Liver (tissue), 9 donors: ENCODE data around the gene GHR. TPM values are rescaled to one million over a fixed set of nuclear protein-coding genes. Genes with fewer than 3 reads are reported as not detected.

Source experiments
- DNase-seq: peaks from one replicate; pipeline ENCODE4 v3.0.0-alpha.2; 2017; ENCODE audit warnings: low spot score
- H3K27ac ChIP-seq, 2 donors: one replicate each; pipeline ENCODE4 v1.7.0; 2013; ENCODE audit warnings: inconsistent platforms in 2 of 2, low read length in 2 of 2, control low read depth in 1 of 2, low read depth in 1 of 2, mild to moderate bottlenecking in 1 of 2
- H3K27me3 ChIP-seq, 4 donors: one replicate each; pipeline versions ENCODE4 v1.6.1 to v1.7.0; 2013; ENCODE audit warnings: low read length in 3 of 4, inconsistent platforms in 1 of 4, mild to moderate bottlenecking in 1 of 4, moderate library complexity in 1 of 4; ENCODE audit not compliant: control insufficient read depth in 4 of 4, insufficient read depth in 4 of 4
- H3K36me3 ChIP-seq, 4 donors: one replicate each; pipeline versions ENCODE4 v1.6.1 to v1.7.0; 2013; ENCODE audit warnings: low read length in 3 of 4, mild to moderate bottlenecking in 3 of 4, low read depth in 1 of 4, moderate library complexity in 1 of 4; ENCODE audit not compliant: control insufficient read depth in 4 of 4, insufficient read depth in 3 of 4
- H3K4me1 ChIP-seq, 4 donors: one replicate each; pipeline versions ENCODE4 v1.6.1 to v1.7.0; 2013; ENCODE audit warnings: low read length in 3 of 4, mild to moderate bottlenecking in 3 of 4, moderate library complexity in 1 of 4; ENCODE audit not compliant: control insufficient read depth in 4 of 4, insufficient read depth in 4 of 4
- H3K4me3 ChIP-seq, 3 donors: one replicate each; pipeline versions ENCODE4 v1.6.1 to v1.7.0; 2013; ENCODE audit warnings: low read length in 3 of 3, control low read depth in 1 of 3, low read depth in 1 of 3, mild to moderate bottlenecking in 1 of 3
- H3K9ac ChIP-seq, 2 donors: one replicate each; pipeline ENCODE4 v1.7.0; 2013; ENCODE audit warnings: low read length in 2 of 2, mild to moderate bottlenecking in 2 of 2, moderate library complexity in 2 of 2, control low read depth in 1 of 2, low read depth in 1 of 2
- H3K9me3 ChIP-seq, 4 donors: one replicate each; pipeline versions ENCODE4 v1.6.1 to v1.7.0; 2013; ENCODE audit warnings: low read length in 3 of 4; ENCODE audit not compliant: control insufficient read depth in 4 of 4
- EGR1 ChIP-seq, 2 donors: IDR thresholded peaks; 2 replicates each; pipeline ENCODE4 v1.6.1; 2016 to 2018; ENCODE audit warnings: antibody characterized with exemption in 2 of 2, low read depth in 2 of 2
- FOXA1 ChIP-seq: IDR thresholded peaks from 2 replicates; pipeline ENCODE4 v1.6.1; 2016; ENCODE audit warnings: antibody characterized with exemption
- FOXA2 ChIP-seq: IDR thresholded peaks from 2 replicates; pipeline ENCODE4 v1.6.1; 2016; ENCODE audit warnings: antibody characterized with exemption
- GABPA ChIP-seq, 2 donors: IDR thresholded peaks in 1 of 2; conservative IDR thresholded peaks in 1 of 2; 2 replicates each; pipeline ENCODE4 v1.6.1; 2016; ENCODE audit warnings: antibody characterized with exemption in 2 of 2, mild to moderate bottlenecking in 1 of 2, moderate library complexity in 1 of 2
- HNF4A ChIP-seq, 2 donors: conservative IDR thresholded peaks; 2 replicates each; pipeline ENCODE4 v1.6.1; 2016; ENCODE audit warnings: antibody characterized with exemption in 2 of 2, mild to moderate bottlenecking in 2 of 2
- HNF4G ChIP-seq: IDR thresholded peaks from 2 replicates; pipeline ENCODE4 v1.6.1; 2016; ENCODE audit warnings: antibody characterized with exemption
- JUND ChIP-seq, 2 donors: IDR thresholded peaks; 2 replicates each; pipeline ENCODE4 v1.6.1; 2016; ENCODE audit warnings: antibody characterized with exemption in 2 of 2
- NR2F2 ChIP-seq: IDR thresholded peaks from 2 replicates; pipeline ENCODE4 v1.6.1; 2016; ENCODE audit warnings: antibody characterized with exemption
- RAD21 ChIP-seq, 2 donors: IDR thresholded peaks; 2 replicates each; pipeline ENCODE4 v1.6.1; 2016; ENCODE audit warnings: antibody characterized with exemption in 2 of 2, mild to moderate bottlenecking in 2 of 2
- REST ChIP-seq: IDR thresholded peaks from 2 replicates; pipeline ENCODE4 v1.6.1; 2016; ENCODE audit warnings: antibody characterized with exemption, mild to moderate bottlenecking
- RXRA ChIP-seq, 2 donors: IDR thresholded peaks; 2 replicates each; pipeline ENCODE4 v1.6.1; 2017 to 2018; ENCODE audit warnings: antibody characterized with exemption in 2 of 2, mild to moderate bottlenecking in 1 of 2
- SP1 ChIP-seq: IDR thresholded peaks from 2 replicates; pipeline ENCODE4 v1.6.1; 2018; ENCODE audit warnings: antibody characterized with exemption, mild to moderate bottlenecking
- TAF1 ChIP-seq: conservative IDR thresholded peaks from 2 replicates; pipeline ENCODE4 v1.6.1; 2016; ENCODE audit warnings: antibody characterized with exemption, mild to moderate bottlenecking
- YY1 ChIP-seq: IDR thresholded peaks from 2 replicates; pipeline ENCODE4 v1.6.1; 2016; ENCODE audit warnings: antibody characterized with exemption, mild to moderate bottlenecking
- WGBS: extraction: QIAGEN DNeasy Blood & Tissue Kit; methylation state at CpG from one replicate; pipeline ENCODE4 v1.1.7; 2013; 5-methylcytosine and 5-hydroxymethylcytosine counted together
- polyA plus RNA-seq, 2 donors: library from polyadenylated mRNA; stranded (reverse) in 1 of 2; unstranded in 1 of 2; fragments of 200-250 nt in 1 of 2; fragments of >200 nt in 1 of 2; fragmentation: Nextera tagmentation in 1 of 2; extraction: Ambion mirVana in 1 of 2; gene quantifications; one replicate each; pipeline versions ENCODE4 v1.2.1 to v1.2.3, GENCODE V29; 2013 to 2015
- total RNA-seq, 2 donors: library from RNA; depleted of rRNA; stranded (reverse); fragments of >200 nt; gene quantifications; one replicate each; pipeline ENCODE4 v1.2.3, GENCODE V29; 2014
- TF ChIP-seq, protein P1 (sequence below): IDR thresholded peaks from 2 replicates; pipeline ENCODE4 v1.6.1; 2016; ENCODE audit warnings: antibody characterized with exemption
- TF ChIP-seq, protein P2 (sequence below): IDR thresholded peaks from 2 replicates; pipeline ENCODE4 v1.6.1; 2016; ENCODE audit warnings: antibody characterized with exemption
- TF ChIP-seq, protein P3 (sequence below): fragments of 150-350 bp; IDR thresholded peaks from 2 replicates; pipeline ENCODE4 v1.5.1; 2017; ENCODE audit warnings: improper control_type of control experiment, low read depth, low read length; ENCODE audit not compliant: missing input control
- TF ChIP-seq, protein P4 (sequence below): IDR thresholded peaks from 2 replicates; pipeline ENCODE4 v1.6.1; 2016; ENCODE audit warnings: antibody characterized with exemption
- donor health status: healthy.
- donor health status: healthy.
- donor health status: healthy.
- donor health status: healthy.
- donor health status: healthy.

Gene GHR
- total and polyA plus RNA-seq, 4 donors = 6.6 to 104 (median 20.9) TPM

DNA sequence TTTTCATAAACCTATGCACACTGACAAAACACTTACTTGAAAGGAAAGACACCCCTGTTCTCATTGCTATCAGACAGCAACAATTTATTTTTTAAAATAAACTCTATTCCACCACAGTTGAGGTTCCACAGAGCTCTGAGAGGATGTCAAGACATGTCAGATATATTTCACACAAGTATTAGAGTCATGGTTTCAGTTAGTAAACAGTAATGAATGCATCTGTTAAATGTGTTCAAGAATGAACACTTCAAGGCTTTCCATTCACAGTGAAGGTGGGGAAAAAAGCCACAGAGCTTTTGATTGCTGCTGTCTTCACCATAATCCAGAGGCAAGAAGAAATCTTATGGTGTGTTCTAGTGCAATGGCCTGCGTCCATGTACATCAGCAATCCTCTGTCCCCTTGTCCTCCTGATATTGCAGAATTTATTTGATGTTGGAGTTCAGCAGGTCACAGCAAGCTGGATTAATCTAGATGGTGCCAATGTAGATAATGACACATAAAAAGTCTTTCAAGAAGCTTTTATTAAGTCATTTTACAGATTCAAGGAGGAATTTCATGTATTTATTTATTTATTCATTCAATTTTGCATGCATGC is 146.8 kb downstream of the GHR start:
- H3K9me3 ChIP-seq = no peaks in the 10 kb centered on the region
- WGBS = 33% methylated on average over 1 of the region's 1 CpG
- H3K4me3 ChIP-seq = no peak overlapping the region
- H3K9ac ChIP-seq = peak overlapping the region in 1 of 2 donors; percentile 35
- H3K36me3 ChIP-seq = peaks cover 0 to 6% (median 2%) of the 10 kb centered on the region in 4 donors
- TF ChIP-seq REST (peak; percentile 61), YY1 (peak; percentile 92), FOXA2 (peak; percentile 55), JUND (IDR thresholded peaks at IDR 0.05) (peak in 1 of 2 donors; percentile 64), RAD21 (IDR thresholded peaks at IDR 0.05) (peak; percentile 44 to 52), HNF4G (no peak), EGR1 (IDR thresholded peaks at IDR 0.05; ENCODE audit: low read depth in 2 of 2) (peak in 1 of 2 donors; percentile 14), FOXA1 (peak; percentile 68), NR2F2 (peak; percentile 51), GABPA (IDR thresholded peaks at IDR 0.05 in 1 of 2, conservative IDR thresholded peaks at IDR 0.05 in 1 of 2) (no peak), RXRA (IDR thresholded peaks at IDR 0.05) (peak; percentile 87 to 96), TAF1 (no peak), SP1 (peak; percentile 45), HNF4A (conservative IDR thresholded peaks at IDR 0.05) (peak; percentile 76 to 87)
- TF ChIP-seq, protein P1, sequence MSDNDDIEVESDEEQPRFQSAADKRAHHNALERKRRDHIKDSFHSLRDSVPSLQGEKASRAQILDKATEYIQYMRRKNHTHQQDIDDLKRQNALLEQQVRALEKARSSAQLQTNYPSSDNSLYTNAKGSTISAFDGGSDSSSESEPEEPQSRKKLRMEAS = peak; percentile 46
- TF ChIP-seq, protein P2, sequence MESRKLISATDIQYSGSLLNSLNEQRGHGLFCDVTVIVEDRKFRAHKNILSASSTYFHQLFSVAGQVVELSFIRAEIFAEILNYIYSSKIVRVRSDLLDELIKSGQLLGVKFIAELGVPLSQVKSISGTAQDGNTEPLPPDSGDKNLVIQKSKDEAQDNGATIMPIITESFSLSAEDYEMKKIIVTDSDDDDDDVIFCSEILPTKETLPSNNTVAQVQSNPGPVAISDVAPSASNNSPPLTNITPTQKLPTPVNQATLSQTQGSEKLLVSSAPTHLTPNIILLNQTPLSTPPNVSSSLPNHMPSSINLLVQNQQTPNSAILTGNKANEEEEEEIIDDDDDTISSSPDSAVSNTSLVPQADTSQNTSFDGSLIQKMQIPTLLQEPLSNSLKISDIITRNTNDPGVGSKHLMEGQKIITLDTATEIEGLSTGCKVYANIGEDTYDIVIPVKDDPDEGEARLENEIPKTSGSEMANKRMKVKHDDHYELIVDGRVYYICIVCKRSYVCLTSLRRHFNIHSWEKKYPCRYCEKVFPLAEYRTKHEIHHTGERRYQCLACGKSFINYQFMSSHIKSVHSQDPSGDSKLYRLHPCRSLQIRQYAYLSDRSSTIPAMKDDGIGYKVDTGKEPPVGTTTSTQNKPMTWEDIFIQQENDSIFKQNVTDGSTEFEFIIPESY = peak; percentile 61
- TF ChIP-seq, protein P3, sequence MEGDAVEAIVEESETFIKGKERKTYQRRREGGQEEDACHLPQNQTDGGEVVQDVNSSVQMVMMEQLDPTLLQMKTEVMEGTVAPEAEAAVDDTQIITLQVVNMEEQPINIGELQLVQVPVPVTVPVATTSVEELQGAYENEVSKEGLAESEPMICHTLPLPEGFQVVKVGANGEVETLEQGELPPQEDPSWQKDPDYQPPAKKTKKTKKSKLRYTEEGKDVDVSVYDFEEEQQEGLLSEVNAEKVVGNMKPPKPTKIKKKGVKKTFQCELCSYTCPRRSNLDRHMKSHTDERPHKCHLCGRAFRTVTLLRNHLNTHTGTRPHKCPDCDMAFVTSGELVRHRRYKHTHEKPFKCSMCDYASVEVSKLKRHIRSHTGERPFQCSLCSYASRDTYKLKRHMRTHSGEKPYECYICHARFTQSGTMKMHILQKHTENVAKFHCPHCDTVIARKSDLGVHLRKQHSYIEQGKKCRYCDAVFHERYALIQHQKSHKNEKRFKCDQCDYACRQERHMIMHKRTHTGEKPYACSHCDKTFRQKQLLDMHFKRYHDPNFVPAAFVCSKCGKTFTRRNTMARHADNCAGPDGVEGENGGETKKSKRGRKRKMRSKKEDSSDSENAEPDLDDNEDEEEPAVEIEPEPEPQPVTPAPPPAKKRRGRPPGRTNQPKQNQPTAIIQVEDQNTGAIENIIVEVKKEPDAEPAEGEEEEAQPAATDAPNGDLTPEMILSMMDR = no peak
- TF ChIP-seq, protein P4, sequence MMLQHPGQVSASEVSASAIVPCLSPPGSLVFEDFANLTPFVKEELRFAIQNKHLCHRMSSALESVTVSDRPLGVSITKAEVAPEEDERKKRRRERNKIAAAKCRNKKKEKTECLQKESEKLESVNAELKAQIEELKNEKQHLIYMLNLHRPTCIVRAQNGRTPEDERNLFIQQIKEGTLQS = no peak
- H3K4me1 ChIP-seq = peaks cover 13 to 87% (median 80%) of the 10 kb centered on the region in 4 donors
- peak overlapping the region; percentile 37 to 43 for H3K27ac ChIP-seq
- DNase-seq = no peak
- no peaks in the 10 kb centered on the region for H3K27me3 ChIP-seq
